Caco-2 (cell line): Measurements from ENCODE around the gene NOL9. TPM values are rescaled to one million over a fixed set of nuclear protein-coding genes. Genes with fewer than 3 reads are reported as not detected.

ENCODE experiments used
- BruUV-seq: library from RNA; stranded (reverse); fragments of 400-500 nt; replicated peaks from 2 replicates; lab custom pipeline; 2021; lab: Mats Ljungman, UMichigan
- CTCF ChIA-PET: fragments of 300-600 bp; sonication (Branson Sonifier 250); formaldehyde crosslinking; loops from one replicate; lab custom pipeline; 2022; ENCODE audit warnings: antibody characterized with exemption; lab: Charles Lee
- POLR2A ChIA-PET: fragments of 300-600 bp; sonication (Branson Sonifier 250); formaldehyde crosslinking; loops from one replicate; lab custom pipeline; 2022; ENCODE audit warnings: antibody characterized with exemption; lab: Charles Lee
- DNase-seq, 2 experiments: peaks; one replicate each; pipeline versions ENCODE4 v3.0.0 to v3.0.0-alpha.2; 2020 to 2022
- H3K27me3 ChIP-seq: replicated peaks from 2 replicates; pipeline ENCODE4 v1.6.0; 2011; ENCODE audit warnings: low read length; ENCODE audit not compliant: control insufficient read depth, insufficient read depth
- H3K36me3 ChIP-seq: 2 replicates; pipeline ENCODE4 v1.5.1; 2011; ENCODE audit warnings: low read length; ENCODE audit not compliant: control insufficient read depth, insufficient read depth
- H3K4me1 ChIP-seq: fragments of 250-450 bp; sonication (Bioruptor Pico); 2 replicates; pipeline ENCODE4 v1.5.1; 2020; ENCODE audit warnings: mild to moderate bottlenecking
- H3K4me3 ChIP-seq: 2 replicates; pipeline ENCODE4 v1.5.1; 2011; ENCODE audit warnings: low read depth, mild to moderate bottlenecking, control low read depth, low read length
- H3K9me3 ChIP-seq: fragments of 250-450 bp; sonication (Bioruptor Pico); 2 replicates; pipeline ENCODE4 v1.5.1; 2020; ENCODE audit warnings: mild to moderate bottlenecking, moderate library complexity
- H3K27ac Mint-ChIP-seq: one replicate; pipeline ENCODE4 v1.8.0; 2022; ENCODE audit warnings: mixed read lengths; ENCODE audit not compliant: unreplicated experiment
- H3K27me3 Mint-ChIP-seq: one replicate; pipeline ENCODE4 v1.8.0; 2022; ENCODE audit warnings: mixed read lengths; ENCODE audit not compliant: insufficient read depth, unreplicated experiment
- H3K36me3 Mint-ChIP-seq: one replicate; pipeline ENCODE4 v1.8.0; 2022; ENCODE audit warnings: mild to moderate bottlenecking, mixed read lengths; ENCODE audit not compliant: insufficient read depth, unreplicated experiment
- H3K4me1 Mint-ChIP-seq: one replicate; pipeline ENCODE4 v1.8.0; 2022; ENCODE audit warnings: low read depth, mixed read lengths; ENCODE audit not compliant: unreplicated experiment
- H3K4me3 Mint-ChIP-seq: one replicate; pipeline ENCODE4 v1.8.0; 2022; ENCODE audit warnings: mild to moderate bottlenecking, moderate library complexity, mixed read lengths; ENCODE audit not compliant: unreplicated experiment
- H3K9me3 Mint-ChIP-seq: one replicate; pipeline ENCODE4 v1.8.0; 2022; ENCODE audit warnings: mixed read lengths; ENCODE audit not compliant: unreplicated experiment
- intact Hi-C: fragments of 100-400 bp; cut with micrococcal nuclease; formaldehyde crosslinking; loops from one replicate; pipeline ENCODE4 v1.10.0; 2022; ENCODE audit not compliant: unreplicated experiment
- total RNA-seq: library from RNA; stranded (reverse); gene quantifications from 2 replicates; pipeline ENCODE4 v1.2.3, GENCODE V29; 2022
- TF ChIP-seq, protein P1 (sequence below), 2 experiments: fragments of 200-600 bp in 1 of 2; IDR thresholded peaks; 1 replicate in 1 of 2; 2 replicates in 1 of 2; pipeline versions ENCODE4 v1.5.1 to v1.8.0; 2011 to 2022; ENCODE audit warnings: antibody characterized with exemption in 1 of 2, control low read depth in 1 of 2, inconsistent platforms in 1 of 2, low read depth in 1 of 2, low read length in 1 of 2, mild to moderate bottlenecking in 1 of 2, moderate library complexity in 1 of 2; ENCODE audit not compliant: insufficient read depth in 1 of 2, severe bottlenecking in 1 of 2, unreplicated experiment in 1 of 2

The NOL9 gene
- total RNA-seq, 1 experiment from 2014 or later, result 33.6 TPM

- no peaks in the 10 kb centered on the region for H3K27me3 ChIP-seq
- peaks cover 3% of the 10 kb centered on the region; the same call in 1 of the 2 replicates for H3K4me1 ChIP-seq
- H3K27ac Mint-ChIP-seq, result no peak overlapping the region
- H3K9me3 ChIP-seq, result no peaks in the 10 kb centered on the region
- no TSS peak for BruUV-seq
- intact Hi-C loops, result no loop called here
- H3K4me3 ChIP-seq, result no peak overlapping the region
- POLR2A ChIA-PET, result no interaction called here
- no peaks in the 10 kb centered on the region for H3K4me1 Mint-ChIP-seq
- TF ChIP-seq, protein P1, sequence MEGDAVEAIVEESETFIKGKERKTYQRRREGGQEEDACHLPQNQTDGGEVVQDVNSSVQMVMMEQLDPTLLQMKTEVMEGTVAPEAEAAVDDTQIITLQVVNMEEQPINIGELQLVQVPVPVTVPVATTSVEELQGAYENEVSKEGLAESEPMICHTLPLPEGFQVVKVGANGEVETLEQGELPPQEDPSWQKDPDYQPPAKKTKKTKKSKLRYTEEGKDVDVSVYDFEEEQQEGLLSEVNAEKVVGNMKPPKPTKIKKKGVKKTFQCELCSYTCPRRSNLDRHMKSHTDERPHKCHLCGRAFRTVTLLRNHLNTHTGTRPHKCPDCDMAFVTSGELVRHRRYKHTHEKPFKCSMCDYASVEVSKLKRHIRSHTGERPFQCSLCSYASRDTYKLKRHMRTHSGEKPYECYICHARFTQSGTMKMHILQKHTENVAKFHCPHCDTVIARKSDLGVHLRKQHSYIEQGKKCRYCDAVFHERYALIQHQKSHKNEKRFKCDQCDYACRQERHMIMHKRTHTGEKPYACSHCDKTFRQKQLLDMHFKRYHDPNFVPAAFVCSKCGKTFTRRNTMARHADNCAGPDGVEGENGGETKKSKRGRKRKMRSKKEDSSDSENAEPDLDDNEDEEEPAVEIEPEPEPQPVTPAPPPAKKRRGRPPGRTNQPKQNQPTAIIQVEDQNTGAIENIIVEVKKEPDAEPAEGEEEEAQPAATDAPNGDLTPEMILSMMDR (IDR thresholded peaks at IDR 0.05; ENCODE audit: insufficient read depth in 1 of 2, low read depth in 1 of 2, low read length in 1 of 2, severe bottlenecking in 1 of 2, unreplicated experiment in 1 of 2), result no peak
- H3K4me3 Mint-ChIP-seq, result no peak overlapping the region
- H3K9me3 Mint-ChIP-seq, result no peaks in the 10 kb centered on the region
- no peaks in the 10 kb centered on the region for H3K27me3 Mint-ChIP-seq
- no peaks in the 10 kb centered on the region for H3K36me3 ChIP-seq
- CTCF ChIA-PET, result no interaction called here
- H3K36me3 Mint-ChIP-seq, result no peaks in the 10 kb centered on the region
- DNase-seq, result no peak
These were observed 41.4 kb downstream of the NOL9 start for GRCh38 chr1:6512908-6513280.

DNA sequence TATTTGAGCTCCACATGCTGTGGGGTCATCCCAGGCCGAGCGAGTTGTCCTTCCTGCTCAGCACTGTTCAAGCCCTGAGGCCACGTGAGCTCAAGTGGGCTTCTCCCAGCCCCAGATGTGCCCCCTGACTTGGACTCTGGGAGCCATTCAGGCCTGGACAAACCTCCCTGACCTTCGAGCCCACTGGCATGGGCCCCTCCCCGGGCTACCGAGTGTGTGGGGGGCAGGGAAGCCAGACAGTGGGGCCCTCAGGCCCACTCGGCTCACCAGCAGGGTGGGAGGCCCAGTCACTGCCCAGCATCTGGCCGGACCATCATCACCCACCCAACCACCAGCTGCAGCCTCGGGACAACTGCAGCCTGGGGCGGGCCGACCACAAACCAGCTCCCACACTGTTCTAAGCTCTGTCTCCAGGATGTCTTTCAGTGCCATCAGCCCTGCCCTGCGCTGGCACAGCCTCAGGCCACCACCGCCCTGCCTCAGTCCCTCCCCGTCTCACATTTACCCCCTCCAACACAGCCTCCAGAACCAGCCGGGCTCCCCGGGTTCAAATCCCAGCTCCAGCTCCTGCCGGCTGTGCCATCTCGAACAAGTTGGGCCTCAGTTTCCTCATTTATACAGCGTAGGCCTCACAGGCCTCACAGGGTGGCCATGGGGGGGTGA is 41.9 kb downstream of the NOL9 start:
- ChIA-PET CTCF (no interaction called here), POLR2A (no interaction called here)
- DNase-seq, result no peak
- Histone ChIP-seq H3K4me1 (peaks cover 1% of the 10 kb centered on the region; the same call in 1 of the 2 replicates), H3K27me3 (no peaks in the 10 kb centered on the region), H3K9me3 (no peaks in the 10 kb centered on the region), H3K4me3 (no peak overlapping the region), H3K36me3 (no peaks in the 10 kb centered on the region)
- H3K27ac Mint-ChIP-seq, result no peak overlapping the region
- BruUV-seq, result no TSS peak
- H3K27me3 Mint-ChIP-seq, result no peaks in the 10 kb centered on the region
- H3K4me1 Mint-ChIP-seq, result no peaks in the 10 kb centered on the region
- no peaks in the 10 kb centered on the region for H3K9me3 Mint-ChIP-seq
- TF ChIP-seq, protein P1 (IDR thresholded peaks at IDR 0.05; ENCODE audit: insufficient read depth in 1 of 2, low read depth in 1 of 2, low read length in 1 of 2, severe bottlenecking in 1 of 2, unreplicated experiment in 1 of 2), result no peak
- no peaks in the 10 kb centered on the region for H3K36me3 Mint-ChIP-seq
- intact Hi-C loops, result no loop called here
- no peak overlapping the region for H3K4me3 Mint-ChIP-seq

DNA sequence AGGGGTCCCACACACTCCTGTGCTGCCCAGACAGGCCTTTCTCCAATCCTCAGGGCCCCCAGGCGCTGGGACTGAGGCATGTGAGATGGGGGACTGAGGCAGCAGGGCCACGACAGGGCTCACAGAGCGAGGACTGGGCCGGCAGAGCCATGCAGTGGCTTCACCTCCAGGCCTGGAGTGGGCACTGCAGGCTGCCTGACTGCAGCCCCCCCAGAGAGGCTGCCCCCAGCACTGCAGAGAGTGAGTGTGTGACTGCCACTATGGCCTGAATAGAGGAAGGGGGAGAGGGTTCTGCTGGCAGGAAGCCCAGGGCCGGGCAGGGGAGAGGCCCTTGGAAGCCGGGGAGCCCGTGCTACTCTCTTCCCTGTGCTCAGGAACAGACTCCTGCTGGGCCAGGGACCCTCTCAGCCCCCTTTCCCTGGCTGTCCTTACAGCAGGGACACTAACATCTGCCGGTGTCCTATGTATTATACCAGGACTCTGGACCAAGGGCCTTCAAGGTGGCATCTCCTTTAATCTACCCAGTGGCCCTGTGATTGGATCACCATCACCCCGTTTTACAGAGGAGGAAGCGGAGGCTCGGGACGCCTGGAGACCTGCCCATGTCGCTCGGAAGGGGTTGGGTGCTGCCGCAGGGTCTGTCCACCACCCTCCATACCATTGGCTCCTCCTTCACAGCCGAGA is 42.6 kb downstream of the NOL9 start:
- no TSS peak for BruUV-seq
- Histone ChIP-seq H3K4me1 (no peaks in the 10 kb centered on the region; the same call in 1 of the 2 replicates), H3K27me3 (no peaks in the 10 kb centered on the region), H3K4me3 (no peak overlapping the region), H3K36me3 (no peaks in the 10 kb centered on the region), H3K9me3 (no peaks in the 10 kb centered on the region)
- TF ChIP-seq, protein P1 (IDR thresholded peaks at IDR 0.05; ENCODE audit: insufficient read depth in 1 of 2, low read depth in 1 of 2, low read length in 1 of 2, severe bottlenecking in 1 of 2, unreplicated experiment in 1 of 2), result no peak
- H3K9me3 Mint-ChIP-seq, result no peaks in the 10 kb centered on the region
- no peak overlapping the region for H3K4me3 Mint-ChIP-seq
- H3K27ac Mint-ChIP-seq, result no peak overlapping the region
- CTCF ChIA-PET, result no interaction called here
- POLR2A ChIA-PET, result no interaction called here
- intact Hi-C loops, result no loop called here
- no peaks in the 10 kb centered on the region for H3K27me3 Mint-ChIP-seq
- DNase-seq, result no peak
- no peaks in the 10 kb centered on the region for H3K36me3 Mint-ChIP-seq
- H3K4me1 Mint-ChIP-seq, result no peaks in the 10 kb centered on the region
